HL-60 (cell line): ENCODE data around the gene ACSL6.

ENCODE experiments used
- POLR2AphosphoS5 ChIP-seq: IDR thresholded peaks from 2 replicates; pipeline ENCODE4 v1.6.1; 2012; ENCODE audit warnings: low read depth
- TF ChIP-seq, protein P1 (sequence below): IDR thresholded peaks from 2 replicates; pipeline ENCODE4 v1.6.1; 2012; ENCODE audit warnings: low read depth; ENCODE audit not compliant: insufficient replicate concordance
- TF ChIP-seq, protein P2 (sequence below): IDR thresholded peaks from one replicate; pipeline ENCODE4 v1.5.1; 2011; ENCODE audit warnings: low read length, control low read depth, inconsistent platforms; ENCODE audit not compliant: insufficient read depth

GRCh38 chr5:132016721-132017250, 5.3 kb upstream of the ACSL6 start:
- TF ChIP-seq, protein P1, sequence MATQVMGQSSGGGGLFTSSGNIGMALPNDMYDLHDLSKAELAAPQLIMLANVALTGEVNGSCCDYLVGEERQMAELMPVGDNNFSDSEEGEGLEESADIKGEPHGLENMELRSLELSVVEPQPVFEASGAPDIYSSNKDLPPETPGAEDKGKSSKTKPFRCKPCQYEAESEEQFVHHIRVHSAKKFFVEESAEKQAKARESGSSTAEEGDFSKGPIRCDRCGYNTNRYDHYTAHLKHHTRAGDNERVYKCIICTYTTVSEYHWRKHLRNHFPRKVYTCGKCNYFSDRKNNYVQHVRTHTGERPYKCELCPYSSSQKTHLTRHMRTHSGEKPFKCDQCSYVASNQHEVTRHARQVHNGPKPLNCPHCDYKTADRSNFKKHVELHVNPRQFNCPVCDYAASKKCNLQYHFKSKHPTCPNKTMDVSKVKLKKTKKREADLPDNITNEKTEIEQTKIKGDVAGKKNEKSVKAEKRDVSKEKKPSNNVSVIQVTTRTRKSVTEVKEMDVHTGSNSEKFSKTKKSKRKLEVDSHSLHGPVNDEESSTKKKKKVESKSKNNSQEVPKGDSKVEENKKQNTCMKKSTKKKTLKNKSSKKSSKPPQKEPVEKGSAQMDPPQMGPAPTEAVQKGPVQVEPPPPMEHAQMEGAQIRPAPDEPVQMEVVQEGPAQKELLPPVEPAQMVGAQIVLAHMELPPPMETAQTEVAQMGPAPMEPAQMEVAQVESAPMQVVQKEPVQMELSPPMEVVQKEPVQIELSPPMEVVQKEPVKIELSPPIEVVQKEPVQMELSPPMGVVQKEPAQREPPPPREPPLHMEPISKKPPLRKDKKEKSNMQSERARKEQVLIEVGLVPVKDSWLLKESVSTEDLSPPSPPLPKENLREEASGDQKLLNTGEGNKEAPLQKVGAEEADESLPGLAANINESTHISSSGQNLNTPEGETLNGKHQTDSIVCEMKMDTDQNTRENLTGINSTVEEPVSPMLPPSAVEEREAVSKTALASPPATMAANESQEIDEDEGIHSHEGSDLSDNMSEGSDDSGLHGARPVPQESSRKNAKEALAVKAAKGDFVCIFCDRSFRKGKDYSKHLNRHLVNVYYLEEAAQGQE, result no peak
- TF ChIP-seq, protein P2, sequence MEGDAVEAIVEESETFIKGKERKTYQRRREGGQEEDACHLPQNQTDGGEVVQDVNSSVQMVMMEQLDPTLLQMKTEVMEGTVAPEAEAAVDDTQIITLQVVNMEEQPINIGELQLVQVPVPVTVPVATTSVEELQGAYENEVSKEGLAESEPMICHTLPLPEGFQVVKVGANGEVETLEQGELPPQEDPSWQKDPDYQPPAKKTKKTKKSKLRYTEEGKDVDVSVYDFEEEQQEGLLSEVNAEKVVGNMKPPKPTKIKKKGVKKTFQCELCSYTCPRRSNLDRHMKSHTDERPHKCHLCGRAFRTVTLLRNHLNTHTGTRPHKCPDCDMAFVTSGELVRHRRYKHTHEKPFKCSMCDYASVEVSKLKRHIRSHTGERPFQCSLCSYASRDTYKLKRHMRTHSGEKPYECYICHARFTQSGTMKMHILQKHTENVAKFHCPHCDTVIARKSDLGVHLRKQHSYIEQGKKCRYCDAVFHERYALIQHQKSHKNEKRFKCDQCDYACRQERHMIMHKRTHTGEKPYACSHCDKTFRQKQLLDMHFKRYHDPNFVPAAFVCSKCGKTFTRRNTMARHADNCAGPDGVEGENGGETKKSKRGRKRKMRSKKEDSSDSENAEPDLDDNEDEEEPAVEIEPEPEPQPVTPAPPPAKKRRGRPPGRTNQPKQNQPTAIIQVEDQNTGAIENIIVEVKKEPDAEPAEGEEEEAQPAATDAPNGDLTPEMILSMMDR, result no peak
- no peak for TF ChIP-seq POLR2AphosphoS5
